ENCODE measurements around the gene GAREM1.

The GAREM1 gene

DNA sequence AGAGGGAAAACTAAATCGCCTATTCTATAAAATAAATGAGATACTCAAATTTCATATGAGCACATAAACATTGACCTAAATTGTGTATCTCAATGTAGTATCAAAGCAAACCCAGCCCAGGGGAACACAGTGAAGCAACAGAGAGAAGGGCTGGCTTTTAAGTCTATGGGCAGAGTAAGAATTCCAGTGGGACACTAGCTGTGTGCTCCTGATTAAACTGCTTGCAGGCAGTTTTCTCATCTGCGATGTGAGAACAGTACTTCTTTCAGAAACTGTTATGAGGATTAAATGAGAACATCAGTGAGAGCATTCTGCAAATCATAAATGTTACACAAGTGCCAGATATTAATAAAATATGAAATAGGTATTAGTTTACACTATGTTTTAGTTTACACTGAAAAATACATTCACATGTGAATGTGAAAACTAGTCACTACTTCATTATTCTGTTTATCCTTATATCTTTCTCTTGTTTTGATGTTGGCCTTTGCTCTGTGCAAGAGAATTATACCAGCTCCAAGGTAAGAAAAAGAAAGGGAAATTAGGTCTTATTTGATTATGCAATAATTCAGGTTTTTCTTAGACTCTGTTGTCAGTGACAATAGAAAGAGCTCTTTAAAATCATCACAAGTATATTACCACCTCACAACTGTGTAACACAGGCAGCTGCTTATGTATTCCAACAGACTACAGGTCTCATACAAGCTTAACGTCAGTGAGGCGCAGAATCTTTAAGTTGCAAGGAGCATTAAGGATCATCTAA, 47.5 kb downstream of the GAREM1 start:
- DNase-seq, result no peak

DNA sequence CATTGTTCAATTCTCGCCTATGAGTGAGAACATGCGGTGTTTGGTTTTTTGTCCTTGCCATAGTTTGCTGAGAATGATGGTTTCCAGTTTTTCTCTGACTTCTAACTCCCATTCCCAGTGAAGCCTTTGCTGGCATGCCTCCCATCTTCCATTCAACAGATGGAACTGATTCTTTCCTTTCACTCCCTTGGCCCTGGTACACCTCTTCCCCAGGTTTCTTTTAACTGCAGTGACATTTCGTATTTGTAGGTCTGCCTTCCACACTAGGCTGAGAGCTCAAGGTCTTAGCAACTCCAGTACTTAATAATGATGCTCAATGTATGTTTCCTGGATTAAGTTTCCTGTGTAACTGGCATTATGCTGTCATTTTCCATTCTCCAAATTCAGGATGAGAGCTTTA, 48.5 kb downstream of the GAREM1 start:
- DNase-seq, result no peak

DNA sequence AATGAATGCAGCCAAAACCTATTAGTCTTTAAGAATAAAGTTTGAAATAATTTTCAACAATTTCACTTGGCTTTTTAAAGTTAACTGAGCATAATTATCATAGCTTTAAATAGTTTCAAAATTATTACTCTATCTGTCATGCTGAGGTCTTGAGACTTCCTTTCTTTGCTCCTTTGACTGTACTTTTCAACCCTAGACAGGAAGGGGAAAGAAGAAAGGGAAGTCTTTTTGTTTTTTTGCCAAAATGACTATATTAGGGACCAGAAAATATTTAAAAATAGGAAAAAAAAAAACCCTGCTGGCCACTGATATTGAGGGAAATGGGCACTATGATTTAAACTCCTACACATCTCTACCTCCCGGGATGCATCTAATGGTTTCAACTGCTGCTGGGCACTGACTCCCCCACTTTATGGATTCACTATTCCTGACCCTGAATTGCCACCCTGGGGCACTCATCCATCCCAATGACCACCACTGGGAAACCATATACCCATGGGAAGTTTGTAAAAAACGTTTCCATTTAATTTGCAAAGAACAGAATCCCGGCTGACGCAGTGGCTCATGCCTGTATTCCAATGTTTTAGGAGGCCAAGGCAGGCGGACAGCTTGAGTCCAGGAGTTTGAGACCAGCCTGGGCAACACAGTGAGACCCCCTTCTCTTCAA, 50.5 kb downstream of the GAREM1 start:
- DNase-seq, result no peak

DNA sequence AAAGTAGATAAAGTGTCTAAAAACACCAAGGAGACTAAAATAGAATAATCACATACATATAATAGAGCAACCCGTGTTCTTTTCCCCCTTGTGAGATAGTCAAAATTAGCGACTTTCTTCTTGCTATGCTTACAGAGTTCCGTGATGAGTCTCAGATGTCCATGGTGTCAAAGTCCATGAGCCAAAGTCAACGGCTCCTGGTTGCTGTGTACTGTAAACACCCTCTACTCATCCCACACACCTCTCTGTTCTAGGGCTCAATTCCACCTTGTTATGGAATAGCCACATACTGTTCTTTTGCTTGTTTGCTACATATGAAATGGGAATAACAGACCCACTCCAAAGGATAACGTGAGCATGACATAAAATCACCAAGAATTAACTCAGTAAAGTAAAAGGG, 52.5 kb downstream of the GAREM1 start:
- no peak for DNase-seq

DNA sequence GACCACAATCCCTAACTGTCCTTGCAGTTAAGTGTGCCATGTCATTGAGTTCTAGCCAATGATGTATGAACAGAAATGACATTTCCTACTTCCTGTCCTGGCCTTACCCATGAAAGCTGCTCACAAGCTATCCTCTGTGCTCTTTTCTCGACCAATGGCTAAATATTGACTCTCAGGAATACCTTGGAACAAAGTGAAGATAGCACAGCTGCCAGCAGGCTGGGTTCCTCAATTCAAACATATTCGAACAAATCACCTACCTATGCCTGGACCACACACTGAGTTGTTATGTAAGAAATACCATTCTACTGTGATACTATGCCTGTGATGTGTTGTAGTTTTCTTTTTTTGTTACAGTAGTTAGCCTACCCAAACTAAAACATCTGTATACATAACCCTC, 65.1 kb downstream of the GAREM1 start:
- no peak for DNase-seq

DNA sequence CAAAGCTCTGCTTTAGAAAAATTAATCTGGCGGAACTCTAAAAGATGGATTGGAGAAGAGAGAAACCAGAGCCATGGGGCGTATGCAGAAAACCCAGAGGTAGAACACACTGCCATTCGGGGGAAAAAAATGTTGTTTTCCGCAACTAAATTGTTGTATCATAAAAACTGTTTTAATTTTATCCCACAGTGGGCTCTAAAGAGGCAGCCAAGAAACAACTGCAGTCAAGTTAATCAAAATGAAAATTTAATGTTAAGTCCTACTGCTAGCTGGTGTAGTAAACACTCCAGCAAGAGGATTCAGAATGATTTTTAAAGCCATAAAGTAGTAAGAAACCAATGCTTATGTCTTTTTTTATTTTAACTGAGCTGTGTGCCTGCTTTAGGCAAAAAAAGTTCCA, 69.1 kb downstream of the GAREM1 start:
- DNase-seq, result no peak

DNA sequence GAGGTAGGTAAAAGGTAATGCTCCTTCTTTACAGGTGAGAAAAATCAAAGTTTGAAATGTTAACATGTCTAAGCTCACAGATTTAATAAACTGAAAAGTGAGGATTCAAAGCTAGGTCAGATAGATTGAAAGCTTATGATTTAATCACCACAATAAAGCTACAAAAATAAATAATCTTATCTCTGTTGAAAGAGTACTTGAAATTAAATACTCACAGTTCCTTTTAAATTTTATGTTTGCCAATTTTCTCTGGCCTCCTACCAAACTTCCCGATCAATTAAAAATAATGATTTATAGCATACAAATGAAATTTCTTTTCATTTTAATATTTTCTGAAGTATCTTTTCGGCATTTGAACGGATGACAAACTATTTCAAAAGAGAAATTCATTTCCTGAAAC, 77.3 kb downstream of the GAREM1 start:
- no peak for DNase-seq

DNA sequence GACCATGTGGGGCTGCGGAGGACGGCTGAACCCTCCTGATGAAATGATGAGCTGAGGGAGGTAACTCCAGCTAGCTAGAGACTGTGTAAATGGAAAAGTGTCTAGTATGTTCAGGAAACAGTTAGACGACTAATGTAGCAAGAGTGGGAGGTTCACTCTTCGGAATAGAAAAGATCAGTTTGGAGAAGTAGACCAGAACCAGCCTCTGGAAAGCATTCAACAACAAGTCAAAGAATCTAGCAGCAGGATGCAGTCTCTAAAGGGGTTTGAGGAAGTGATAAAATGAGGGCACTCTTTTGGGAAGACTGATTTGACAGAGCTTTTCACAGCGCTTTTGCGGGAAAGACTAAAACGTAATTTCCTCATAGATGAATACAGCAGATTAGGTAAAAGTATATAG, 79.6 kb downstream of the GAREM1 start:
- DNase-seq, result no peak

DNA sequence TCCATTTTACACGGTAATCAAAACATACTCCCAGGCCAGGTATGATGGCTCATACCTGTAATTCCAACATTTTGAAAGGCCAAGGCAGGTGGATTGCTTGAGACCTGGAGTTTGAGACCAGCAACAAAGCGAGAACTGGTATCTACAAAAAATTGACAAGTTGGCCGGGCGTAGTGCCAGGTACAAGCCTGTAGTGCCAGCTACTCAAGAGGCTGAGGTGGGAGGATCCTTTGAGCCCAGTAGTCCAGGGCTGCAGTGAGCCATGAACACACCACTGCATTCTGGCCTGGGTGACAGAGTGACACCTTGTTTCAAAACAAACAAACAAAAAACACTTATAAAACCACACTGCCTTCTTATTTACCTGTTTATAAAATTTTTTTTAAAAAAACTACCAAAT, 80.8 kb downstream of the GAREM1 start:
- no peak for DNase-seq

DNA sequence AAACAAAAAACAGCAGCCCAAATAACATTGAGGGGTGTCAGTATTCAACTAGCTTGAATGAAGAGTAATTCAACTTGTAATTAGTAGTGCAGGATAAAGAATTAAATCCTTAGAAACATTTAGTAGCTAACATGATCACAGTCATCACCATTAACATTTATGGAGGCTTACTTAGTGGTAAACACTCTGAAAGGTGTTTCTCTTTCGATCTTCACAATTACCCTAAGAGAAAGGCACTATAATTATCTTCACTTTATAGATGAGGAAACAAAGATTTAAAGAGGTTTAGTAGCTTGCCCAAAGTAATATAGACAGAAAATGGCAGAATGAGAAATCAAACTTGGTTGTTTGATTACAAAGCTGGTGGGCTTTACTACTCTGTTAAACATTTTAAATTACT, 81.5 kb downstream of the GAREM1 start:
- DNase-seq, result no peak

DNA sequence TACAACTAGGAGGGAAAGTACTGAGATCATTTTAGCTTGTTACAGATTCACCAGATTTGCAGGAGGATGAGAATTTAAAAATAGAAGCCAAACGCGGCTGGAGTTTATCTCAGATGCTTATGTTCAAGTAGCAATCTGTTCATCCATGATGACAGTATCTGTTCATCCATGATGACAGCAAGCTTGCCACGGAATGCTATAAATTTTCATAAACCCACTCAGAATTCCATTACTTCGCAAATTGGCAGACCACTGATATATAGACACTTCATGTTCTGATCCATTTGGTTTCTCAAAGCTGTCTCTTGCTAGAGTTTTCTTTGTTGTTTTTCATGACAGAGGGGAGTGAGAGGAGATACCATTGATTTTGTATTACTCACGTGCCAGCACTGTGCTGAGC, 84.2 kb downstream of the GAREM1 start:
- DNase-seq, result no peak

DNA sequence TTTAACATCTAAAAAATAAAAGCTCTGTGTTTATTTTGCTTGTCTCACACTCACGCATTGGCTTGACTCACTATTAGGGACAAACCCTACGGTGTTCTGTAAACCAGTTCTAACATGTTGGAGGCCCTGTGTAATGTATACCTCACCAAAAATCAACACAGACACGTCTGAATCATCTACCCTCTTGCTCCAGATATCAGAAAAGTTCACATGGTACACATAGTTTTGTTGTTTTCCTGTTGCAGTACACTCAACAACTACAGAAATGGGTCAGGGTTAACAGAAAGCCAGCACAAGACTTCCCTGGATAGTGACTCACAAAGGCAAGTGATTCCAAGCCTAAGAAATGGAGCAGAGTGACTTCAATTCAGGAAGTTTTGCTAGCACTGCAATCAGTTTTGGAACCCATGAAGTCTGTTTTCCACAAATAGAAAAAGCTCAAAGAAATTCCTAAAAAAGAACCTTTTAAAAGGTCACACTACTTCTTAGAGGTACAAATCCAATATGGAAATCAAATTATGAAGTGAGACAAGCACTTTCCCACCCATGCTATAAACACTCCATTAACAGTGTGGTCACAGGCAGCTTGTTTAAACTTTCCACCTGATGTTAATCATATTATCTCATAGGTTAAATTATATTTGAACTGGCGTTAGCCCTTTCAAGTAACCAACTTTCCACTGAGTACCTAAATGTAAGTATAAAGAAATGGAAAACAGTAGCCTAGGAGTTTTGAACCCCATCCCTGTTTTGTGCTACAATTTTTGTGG, 87.4 kb downstream of the GAREM1 start:
- no peak for DNase-seq

DNA sequence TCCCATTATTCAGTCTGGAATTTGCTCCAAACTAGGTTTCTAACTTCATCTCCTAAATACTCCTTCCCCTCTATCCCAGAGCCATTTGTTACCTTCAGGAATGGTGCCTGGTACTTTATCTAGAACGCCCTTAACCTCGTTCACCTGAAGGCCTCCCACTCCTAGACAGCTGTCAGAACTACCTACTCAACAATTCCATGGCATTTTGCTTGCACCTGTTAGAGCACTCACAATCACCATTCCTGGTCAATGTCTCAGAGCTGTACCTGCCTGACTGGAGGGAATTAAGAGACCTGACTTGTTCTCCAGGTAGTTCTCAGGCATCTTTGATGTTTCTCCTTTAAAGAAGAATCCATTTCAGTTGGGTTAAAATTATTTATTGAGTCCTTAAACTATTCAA, 88.9 kb downstream of the GAREM1 start:
- DNase-seq, result no peak

DNA sequence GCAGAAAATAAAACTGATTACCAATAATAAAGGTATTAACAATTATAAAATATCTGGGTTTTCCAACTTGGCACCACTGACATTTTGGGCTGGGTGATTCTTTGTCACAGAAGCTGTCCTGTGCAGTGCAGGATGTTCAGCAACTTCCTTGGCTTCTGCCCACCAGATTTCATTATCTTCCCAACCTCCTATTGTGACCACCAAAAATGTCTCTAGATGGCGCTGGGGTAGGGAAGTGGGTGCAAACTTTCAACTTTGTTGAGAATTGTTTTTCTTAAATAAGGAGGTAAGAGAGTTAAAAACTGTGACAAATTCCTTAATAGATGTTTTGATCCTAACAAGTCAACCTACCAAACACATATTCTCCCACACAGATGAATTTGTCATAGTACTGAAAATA, 90.1 kb downstream of the GAREM1 start:
- DNase-seq, result no peak

DNA sequence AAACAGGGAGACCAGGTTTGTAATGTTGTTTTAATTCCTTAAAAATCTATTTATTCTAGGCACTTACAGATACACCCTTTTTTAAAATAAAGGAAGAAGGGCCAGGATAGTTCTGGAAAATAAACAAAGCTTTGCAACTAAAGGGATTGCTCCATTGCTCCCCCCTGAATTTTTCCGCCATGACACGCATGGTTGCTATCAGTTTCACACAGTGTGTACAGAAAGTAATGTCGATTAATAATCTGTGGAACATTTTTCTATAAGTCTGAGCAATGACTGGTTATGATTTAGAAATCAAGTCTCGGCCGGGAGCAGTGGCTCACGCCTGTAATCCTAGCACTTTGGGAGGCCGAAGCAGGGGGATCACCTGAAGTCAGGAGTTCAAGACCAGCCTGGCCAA, 90.8 kb downstream of the GAREM1 start:
- DNase-seq, result no peak

DNA sequence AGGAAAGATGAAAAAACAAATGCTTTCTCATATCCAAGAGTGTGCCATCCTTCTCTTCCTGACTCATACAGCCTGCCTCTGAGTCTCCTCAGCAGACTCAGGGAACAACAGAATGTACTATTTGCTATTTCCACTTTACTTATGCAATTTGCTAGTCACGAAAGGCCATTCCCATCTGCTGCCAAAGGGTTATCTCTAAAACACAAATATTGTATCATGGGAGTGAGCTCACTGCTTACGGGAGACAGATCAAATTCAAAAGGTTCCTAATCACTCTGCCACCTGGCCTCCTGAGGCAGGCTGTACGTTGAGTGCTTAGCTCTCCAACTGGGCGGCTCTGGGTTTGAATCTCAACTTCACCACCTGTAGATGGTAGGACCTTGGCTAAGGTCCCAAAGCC, 92.0 kb downstream of the GAREM1 start:
- DNase-seq, result no peak

DNA sequence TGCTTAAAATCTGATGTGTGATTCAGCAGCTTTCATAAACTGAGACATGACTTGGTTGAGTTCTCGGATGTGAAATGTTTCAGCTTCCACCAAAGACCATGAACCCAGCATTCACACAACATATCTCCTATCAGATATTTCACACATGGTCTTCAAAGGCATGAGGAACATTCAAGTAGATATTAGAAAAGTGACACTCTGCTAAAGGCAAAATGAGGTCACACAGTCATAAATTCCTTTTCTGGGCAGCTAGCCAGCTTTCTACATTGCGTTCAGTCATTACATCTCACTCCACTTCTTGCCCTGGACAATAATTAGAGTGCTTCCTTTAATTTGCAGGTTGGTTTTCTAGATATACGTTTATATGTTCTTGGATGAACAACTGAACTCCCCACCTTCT, 96.7 kb downstream of the GAREM1 start:
- DNase-seq, result no peak

DNA sequence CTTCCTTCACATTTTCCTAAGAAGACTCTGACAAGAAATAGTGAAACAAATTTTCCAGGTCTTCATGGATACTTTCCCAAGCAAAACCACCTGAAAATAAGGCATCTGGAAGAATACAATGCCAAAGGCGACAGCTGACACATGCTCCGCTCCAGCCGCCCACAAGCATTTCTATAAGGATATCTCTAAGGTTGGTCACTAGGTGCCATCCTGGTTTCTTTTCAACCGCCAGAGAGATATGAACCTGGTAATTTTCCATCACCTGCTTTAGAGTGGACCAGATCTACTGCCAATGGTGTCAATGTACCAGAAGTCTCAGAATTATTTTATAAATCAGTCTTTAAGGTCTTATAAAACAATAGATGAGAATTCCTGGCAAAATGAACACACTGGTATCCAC, 97.2 kb downstream of the GAREM1 start:
- no peak for DNase-seq

DNA sequence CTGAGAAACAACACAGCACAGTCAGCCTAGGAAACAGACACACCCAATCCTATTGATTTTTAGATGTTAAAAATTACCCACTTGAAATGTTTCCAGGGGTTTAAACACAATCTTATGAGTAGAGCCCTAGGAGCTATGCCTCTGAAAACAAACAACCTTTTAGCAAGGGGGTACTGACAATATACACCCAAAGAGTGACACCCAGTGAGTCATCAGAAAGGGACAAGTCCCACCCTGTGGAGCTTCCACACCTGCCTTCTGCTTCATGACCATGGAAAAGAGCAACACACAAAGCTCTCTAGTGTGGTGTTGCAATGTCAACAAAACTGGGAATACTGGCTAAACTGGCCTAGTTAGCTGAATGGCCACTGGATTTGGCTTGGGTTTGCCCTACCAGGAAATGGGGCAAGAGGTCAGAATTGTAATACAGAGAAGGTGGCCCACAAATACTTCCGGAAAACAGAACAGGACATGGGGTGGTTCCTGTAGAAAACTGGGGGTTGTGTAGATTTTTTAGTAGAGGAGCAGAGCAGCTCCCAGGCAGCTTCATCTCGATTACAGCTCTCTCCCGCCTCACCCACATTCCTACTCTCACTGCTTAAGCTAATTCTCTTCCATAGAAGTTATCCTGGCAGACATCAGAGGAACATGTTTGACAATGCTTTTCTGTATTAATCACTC, 98.2 kb downstream of the GAREM1 start:
- DNase-seq, result no peak

DNA sequence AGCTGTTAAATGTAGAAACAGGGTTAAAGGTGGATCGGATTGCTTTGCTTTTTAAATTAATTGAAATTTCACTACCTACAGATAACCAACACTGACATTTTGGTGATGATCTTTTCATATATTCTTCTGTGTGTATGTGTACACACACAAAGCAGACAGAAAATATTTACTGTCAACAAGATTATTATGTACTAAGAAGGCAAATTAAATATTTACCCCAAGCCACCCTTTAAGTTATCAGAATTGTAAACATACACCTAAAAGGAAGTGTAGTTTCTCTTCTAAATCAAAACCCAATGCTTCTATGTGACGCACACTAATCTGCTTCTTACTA, 98.7 kb downstream of the GAREM1 start:
- DNase-seq, result no peak

DNA sequence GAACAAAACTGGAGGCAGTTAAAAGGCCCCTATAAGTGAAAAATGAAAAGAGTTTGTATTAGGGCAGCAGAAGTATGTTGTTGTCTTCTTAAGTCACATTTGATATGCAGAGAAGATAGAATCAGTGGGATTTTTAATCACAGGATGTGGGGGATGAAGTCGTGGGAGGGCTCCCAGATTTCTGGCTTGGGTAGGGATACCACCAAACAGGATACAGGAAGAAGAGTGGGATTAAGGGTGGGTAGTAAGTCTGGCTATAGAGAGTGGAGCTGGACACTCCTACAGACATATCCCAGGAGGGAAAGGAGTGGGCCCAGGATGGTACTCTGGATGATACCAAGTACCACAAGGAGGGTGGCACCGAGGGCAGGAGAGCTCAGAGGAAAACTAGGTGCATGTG, 99.3 kb downstream of the GAREM1 start:
- DNase-seq, result no peak

DNA sequence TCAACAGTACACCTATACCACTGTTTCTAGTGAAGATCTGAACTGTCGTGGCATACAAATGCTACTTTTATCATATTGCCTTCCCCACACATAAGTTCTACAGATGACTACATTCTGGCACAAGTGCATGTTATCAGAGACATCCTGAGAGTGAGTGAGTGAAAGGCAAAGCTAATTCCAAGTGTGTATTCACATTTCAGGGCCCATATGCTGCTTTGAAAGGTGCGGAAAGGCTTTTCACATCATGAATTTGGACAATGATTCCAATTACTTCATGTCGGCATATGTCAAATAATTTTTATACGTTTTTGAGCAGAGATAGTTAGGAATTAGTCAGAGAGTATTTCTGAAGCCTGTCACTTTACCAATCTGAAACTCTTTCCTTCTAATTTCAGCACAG, 101.7 kb downstream of the GAREM1 start:
- no peak for DNase-seq

DNA sequence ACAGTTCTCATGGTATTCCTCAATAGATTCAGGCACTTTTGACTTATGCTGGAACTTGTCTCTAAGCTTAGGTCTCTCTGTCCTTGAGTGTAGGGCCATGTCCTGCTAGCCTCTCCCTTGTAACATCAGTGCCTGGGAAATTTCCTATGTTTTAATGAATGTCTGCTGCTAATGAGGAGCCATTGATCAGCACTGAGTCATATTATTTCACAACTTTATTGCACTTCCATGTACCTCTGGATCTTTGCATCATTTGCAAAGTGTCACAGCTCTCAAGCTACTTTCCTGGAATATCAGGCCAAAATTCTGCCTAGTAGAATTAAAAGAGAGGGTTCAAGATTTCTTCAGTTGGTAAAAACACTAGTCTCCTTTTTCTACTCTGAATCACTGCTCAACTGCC, 102.5 kb downstream of the GAREM1 start:
- DNase-seq, result no peak

All from activated CD4-positive, alpha-beta T cell treated with anti-CD3 and anti-CD28 coated beads for 4 hours (primary cell).